Activated T-helper 1 cell treated with anti-CD3 and anti-CD28 coated beads, Interleukin-12 subunit alpha, Interleukin-12 subunit beta, Interleukin-2, Interleukin-4 antibody, amounts not matched to agents 30 ng/mL and 10 ng/mL and 1 ng/mL, durations not matched to agents 14 hours and 24 hours and 36 hours (primary cell): ENCODE measurements around the gene RNU6-1. TPM values are rescaled to one million over a fixed set of nuclear protein-coding genes. Genes with fewer than 3 reads are reported as not detected.

Source experiments
- DNase-seq: peaks from one replicate; pipeline ENCODE4 v3.0.0; 2021; ENCODE audit warnings: low spot score
- H3K27ac Mint-ChIP-seq: one replicate; pipeline ENCODE4 v1.8.0; 2021; ENCODE audit warnings: mild to moderate bottlenecking, mixed read lengths
- H3K27me3 Mint-ChIP-seq: one replicate; pipeline ENCODE4 v1.8.0; 2022; ENCODE audit warnings: mild to moderate bottlenecking, moderate library complexity, mixed read lengths; ENCODE audit not compliant: insufficient read depth
- H3K36me3 Mint-ChIP-seq: one replicate; pipeline ENCODE4 v1.8.0; 2021; ENCODE audit warnings: low read depth, mixed read lengths
- H3K4me1 Mint-ChIP-seq: one replicate; pipeline ENCODE4 v1.8.0; 2021; ENCODE audit warnings: low read depth, mixed read lengths
- H3K4me3 Mint-ChIP-seq: one replicate; pipeline ENCODE4 v1.8.0; 2021; ENCODE audit warnings: mild to moderate bottlenecking, moderate library complexity, mixed read lengths
- H3K9me3 Mint-ChIP-seq: one replicate; pipeline ENCODE4 v1.8.0; 2021; ENCODE audit warnings: mixed read lengths
- intact Hi-C: fragments of 100-400 bp; cut with micrococcal nuclease; formaldehyde crosslinking; loops from one replicate; pipeline ENCODE4 v1.15.1; 2024
- total RNA-seq: library from RNA; stranded (reverse); gene quantifications from 2 replicates; pipeline ENCODE4 v1.2.3, GENCODE V29; 2022

RNU6-1 gene
- total RNA-seq, 1 donor from 2014 or later = not detected

GRCh38 chr15:67836134-67836455 is 3.8 kb downstream of the RNU6-1 start:
- Mint-ChIP-seq H3K9me3 (no peaks in the 10 kb centered on the region), H3K27ac (no peak overlapping the region)
- no peak for DNase-seq

GRCh38 chr15:67835297-67836133 is 4.3 kb downstream of the RNU6-1 start:
- DNase-seq = no peak
- intact Hi-C loops = loop anchor here (1.0 to 5.0 kb wide), 5 partner anchors 15 to 1133 kb away; partner anchors contain the start of gene SMAD6
- H3K9me3 Mint-ChIP-seq = no peaks in the 10 kb centered on the region
- H3K36me3 Mint-ChIP-seq = peaks cover 3% of the 10 kb centered on the region
- peaks cover 70% of the 10 kb centered on the region for H3K27me3 Mint-ChIP-seq
- H3K27ac Mint-ChIP-seq = no peak overlapping the region
- H3K4me1 Mint-ChIP-seq = peaks cover 34% of the 10 kb centered on the region
- H3K4me3 Mint-ChIP-seq = peak overlapping the region; percentile 37

More at GRCh38 chr15:67836134-67836455, 3.8 kb downstream of the RNU6-1 start:
- Mint-ChIP-seq H3K4me3 (peak overlapping the region; percentile 30), H3K4me1 (peaks cover 33% of the 10 kb centered on the region), H3K36me3 (peaks cover 2% of the 10 kb centered on the region), H3K27me3 (peaks cover 65% of the 10 kb centered on the region)
- intact Hi-C loops = loop anchor here (1.0 to 5.0 kb wide), 4 partner anchors 335 to 1134 kb away; partner anchors contain the start of gene SMAD6

- Mint-ChIP-seq H3K9me3 (no peaks in the 10 kb centered on the region), H3K4me3 (peak overlapping the region; percentile 53), H3K4me1 (peaks cover 30% of the 10 kb centered on the region), H3K36me3 (peaks cover 4% of the 10 kb centered on the region), H3K27me3 (peaks cover 73% of the 10 kb centered on the region), H3K27ac (no peak overlapping the region)
- intact Hi-C loops = loop anchor here (2.0 to 5.0 kb wide), 2 partner anchors 14 to 1132 kb away; partner anchors contain the start of gene SMAD6
- DNase-seq = no peak
These were observed 5.1 kb downstream of the RNU6-1 start for GRCh38 chr15:67834581-67835296.

GRCh38 chr15:67833710-67834511 is 5.9 kb downstream of the RNU6-1 start:
- Mint-ChIP-seq H3K36me3 (peaks cover 4% of the 10 kb centered on the region), H3K4me3 (peak overlapping the region; percentile 76), H3K4me1 (peaks cover 25% of the 10 kb centered on the region), H3K27ac (peak overlapping the region; percentile 48), H3K9me3 (no peaks in the 10 kb centered on the region), H3K27me3 (peaks cover 76% of the 10 kb centered on the region)
- intact Hi-C loops = loop anchor here (1.0 to 2.0 kb wide), 2 partner anchors 10 to 13 kb away; no protein-coding TSS in a partner anchor
- no peak for DNase-seq

- Mint-ChIP-seq H3K27ac (no peak overlapping the region), H3K9me3 (no peaks in the 10 kb centered on the region), H3K27me3 (peaks cover 81% of the 10 kb centered on the region), H3K4me1 (peaks cover 19% of the 10 kb centered on the region), H3K36me3 (peaks cover 4% of the 10 kb centered on the region), H3K4me3 (peak overlapping the region; percentile 48)
- intact Hi-C loops = loop anchor here (1.0 kb wide), 1 partner anchor 9 kb away; no protein-coding TSS in a partner anchor
- DNase-seq = no peak
These were observed 6.7 kb downstream of the RNU6-1 start for GRCh38 chr15:67832897-67833709.

GRCh38 chr15:67832031-67832551 is 7.8 kb downstream of the RNU6-1 start:
- Mint-ChIP-seq H3K9me3 (no peaks in the 10 kb centered on the region), H3K4me1 (peaks cover 19% of the 10 kb centered on the region), H3K27me3 (peaks cover 74% of the 10 kb centered on the region), H3K27ac (no peak overlapping the region), H3K36me3 (peaks cover 4% of the 10 kb centered on the region), H3K4me3 (no peak overlapping the region)
- intact Hi-C loops = no loop called here
- no peak for DNase-seq

- Mint-ChIP-seq H3K27ac (no peak overlapping the region), H3K4me1 (peaks cover 20% of the 10 kb centered on the region), H3K4me3 (no peak overlapping the region), H3K36me3 (peaks cover 3% of the 10 kb centered on the region), H3K9me3 (no peaks in the 10 kb centered on the region), H3K27me3 (peaks cover 72% of the 10 kb centered on the region)
- intact Hi-C loops = no loop called here
- no peak for DNase-seq
These were observed 8.5 kb downstream of the RNU6-1 start for GRCh38 chr15:67831363-67831762.

GRCh38 chr15:67829647-67830504 is 10.0 kb downstream of the RNU6-1 start:
- peaks cover 2% of the 10 kb centered on the region for H3K36me3 Mint-ChIP-seq
- no peaks in the 10 kb centered on the region for H3K9me3 Mint-ChIP-seq
- intact Hi-C loops = no loop called here
- peak overlapping the region; percentile 18 for H3K27ac Mint-ChIP-seq
- H3K4me1 Mint-ChIP-seq = peaks cover 28% of the 10 kb centered on the region
- H3K27me3 Mint-ChIP-seq = peaks cover 71% of the 10 kb centered on the region
- no peak overlapping the region for H3K4me3 Mint-ChIP-seq
- no peak for DNase-seq

GRCh38 chr15:67828969-67829646 is 10.7 kb downstream of the RNU6-1 start:
- intact Hi-C loops = no loop called here
- no peak for DNase-seq
- H3K27me3 Mint-ChIP-seq = peaks cover 72% of the 10 kb centered on the region
- H3K27ac Mint-ChIP-seq = peak overlapping the region; percentile 10
- no peak overlapping the region for H3K4me3 Mint-ChIP-seq
- H3K9me3 Mint-ChIP-seq = no peaks in the 10 kb centered on the region
- H3K4me1 Mint-ChIP-seq = peaks cover 28% of the 10 kb centered on the region
- peaks cover 3% of the 10 kb centered on the region for H3K36me3 Mint-ChIP-seq

- Mint-ChIP-seq H3K36me3 (peaks cover 9% of the 10 kb centered on the region), H3K4me1 (peaks cover 30% of the 10 kb centered on the region), H3K27ac (peak overlapping the region; percentile 79), H3K27me3 (peaks cover 72% of the 10 kb centered on the region), H3K9me3 (no peaks in the 10 kb centered on the region), H3K4me3 (no peak overlapping the region)
- no peak for DNase-seq
- intact Hi-C loops = no loop called here
These were observed 11.4 kb downstream of the RNU6-1 start for GRCh38 chr15:67828278-67828968.
